Effector CD4-positive, alpha-beta T cell (primary cell): ENCODE results near the gene ALOX15.
"Not testable (repeated sequence)": the region's sequence is repeated elsewhere in the genome, so short reads cannot be mapped to it uniquely, and the experiment has no call there.

Experiments used
- DNase-seq: peaks from one replicate; pipeline ENCODE4 v3.0.0-alpha.2; 2020

ALOX15 gene

DNA sequence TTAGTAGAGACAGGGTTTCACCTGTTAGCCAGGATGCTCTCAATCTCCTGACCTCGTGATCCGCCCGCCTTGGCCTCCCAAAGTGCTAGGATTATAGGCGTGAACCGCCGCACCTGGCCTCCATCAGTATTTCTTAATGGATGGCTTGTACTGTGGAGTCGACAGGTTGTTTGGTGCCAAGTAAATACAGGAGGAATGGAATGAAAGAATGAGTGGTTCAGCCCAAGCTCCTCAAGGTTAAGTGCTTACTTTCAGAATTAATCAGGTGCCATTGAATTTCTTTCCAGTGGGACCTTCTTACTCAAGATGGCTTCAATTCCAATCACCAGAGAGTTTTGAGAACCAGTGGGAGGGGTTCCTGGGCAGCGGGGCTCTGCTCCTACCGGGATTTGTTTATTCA lies 25.0 kb downstream of the ALOX15 start:
- DNase-seq, result no peak

DNA sequence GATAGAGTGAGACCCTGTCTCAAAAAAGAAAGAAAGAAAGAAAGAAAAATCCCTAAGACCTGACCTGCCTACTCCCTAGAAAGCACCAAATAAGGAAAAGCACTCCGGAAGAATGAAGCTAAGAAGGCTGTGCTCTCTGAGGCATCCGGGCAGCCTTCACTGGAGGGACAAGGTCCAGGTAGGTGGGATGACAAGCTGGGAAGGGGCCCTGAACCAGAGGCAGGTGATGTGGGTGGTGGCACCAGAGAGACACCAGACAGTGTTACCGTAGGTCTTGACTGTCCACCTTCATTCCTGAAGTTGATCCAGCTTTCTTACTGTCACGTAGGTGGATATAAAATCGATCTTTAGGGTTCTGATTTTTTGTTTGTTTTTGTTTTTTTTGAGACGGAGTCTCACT lies 30.8 kb downstream of the ALOX15 start:
- no peak for DNase-seq

- DNase-seq, result no peak
Measured at GRCh38 chr17:4610162-4610561, 31.3 kb downstream of the ALOX15 start.

DNA sequence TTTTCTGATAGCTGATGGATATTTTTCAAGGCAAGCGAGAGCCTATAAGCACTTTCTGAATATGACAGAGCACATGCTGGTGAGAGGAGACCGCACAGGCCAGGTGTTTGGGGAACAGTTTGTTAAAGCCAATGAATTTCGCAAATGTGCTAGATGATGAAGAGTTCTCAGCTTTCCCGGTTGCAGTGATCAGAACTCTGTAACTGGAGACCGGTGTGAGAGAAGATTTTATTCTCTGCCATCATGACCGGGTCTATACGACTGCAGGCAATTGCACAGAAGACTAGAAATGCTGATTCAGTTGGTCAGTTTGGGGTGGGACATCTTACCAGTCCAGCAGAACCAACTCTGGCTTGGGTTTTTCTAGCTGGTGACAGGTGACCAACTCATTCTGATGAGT lies 31.7 kb downstream of the ALOX15 start:
- no peak for DNase-seq

DNA sequence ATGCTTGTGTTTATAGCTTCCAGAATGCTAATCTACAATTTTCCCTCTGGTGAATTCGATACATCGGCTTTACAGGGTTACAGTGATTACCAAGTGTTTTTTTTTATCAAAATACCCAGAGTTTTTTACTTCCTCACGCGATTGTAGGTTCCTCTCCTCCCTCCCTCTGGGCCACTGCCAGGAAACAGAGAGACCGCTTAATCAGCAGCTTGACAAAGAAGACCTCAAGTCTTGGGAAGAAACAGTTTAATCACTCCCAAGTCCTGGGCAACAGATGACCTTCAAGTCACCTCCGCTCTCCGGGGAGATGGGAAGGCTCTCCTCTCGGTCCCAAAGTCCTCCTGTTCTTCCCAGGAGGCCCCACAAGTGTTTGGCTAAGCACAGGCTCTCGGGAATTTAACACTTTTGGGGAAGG lies 33.7 kb downstream of the ALOX15 start:
- no peak for DNase-seq

GRCh38 chr17:4607261-4607741 lies 34.2 kb downstream of the ALOX15 start:
- DNase-seq, result no peak

- DNase-seq, result no peak
Measured at GRCh38 chr17:4605826-4606225, 35.7 kb downstream of the ALOX15 start.

GRCh38 chr17:4604736-4605135 lies 36.7 kb downstream of the ALOX15 start:
- not testable (repeated sequence) for DNase-seq

GRCh38 chr17:4604111-4604644 lies 37.3 kb downstream of the ALOX15 start:
- DNase-seq, result no peak

GRCh38 chr17:4602041-4602440 lies 39.4 kb downstream of the ALOX15 start:
- DNase-seq, result no peak

DNA sequence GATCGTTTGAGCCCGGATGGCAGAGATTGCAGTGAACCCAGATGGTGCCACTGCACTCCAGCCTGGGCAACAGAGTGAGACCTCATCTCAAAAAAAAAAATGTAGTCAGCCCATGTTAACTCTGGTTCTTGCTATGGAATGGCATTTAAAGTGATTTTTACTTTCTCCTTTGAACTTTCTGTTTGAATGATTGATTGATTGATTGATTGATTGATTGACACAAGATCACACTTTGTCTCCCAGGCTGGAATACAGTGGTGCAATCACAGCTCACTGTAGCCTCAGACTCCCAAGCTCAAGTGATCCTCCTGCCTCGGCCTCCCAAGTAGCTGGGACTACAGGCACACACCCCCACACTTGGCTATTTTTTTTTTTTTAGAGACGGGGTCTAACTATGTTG lies 40.2 kb downstream of the ALOX15 start:
- no peak for DNase-seq

GRCh38 chr17:4600563-4600962 lies 40.9 kb downstream of the ALOX15 start:
- no peak for DNase-seq

DNA sequence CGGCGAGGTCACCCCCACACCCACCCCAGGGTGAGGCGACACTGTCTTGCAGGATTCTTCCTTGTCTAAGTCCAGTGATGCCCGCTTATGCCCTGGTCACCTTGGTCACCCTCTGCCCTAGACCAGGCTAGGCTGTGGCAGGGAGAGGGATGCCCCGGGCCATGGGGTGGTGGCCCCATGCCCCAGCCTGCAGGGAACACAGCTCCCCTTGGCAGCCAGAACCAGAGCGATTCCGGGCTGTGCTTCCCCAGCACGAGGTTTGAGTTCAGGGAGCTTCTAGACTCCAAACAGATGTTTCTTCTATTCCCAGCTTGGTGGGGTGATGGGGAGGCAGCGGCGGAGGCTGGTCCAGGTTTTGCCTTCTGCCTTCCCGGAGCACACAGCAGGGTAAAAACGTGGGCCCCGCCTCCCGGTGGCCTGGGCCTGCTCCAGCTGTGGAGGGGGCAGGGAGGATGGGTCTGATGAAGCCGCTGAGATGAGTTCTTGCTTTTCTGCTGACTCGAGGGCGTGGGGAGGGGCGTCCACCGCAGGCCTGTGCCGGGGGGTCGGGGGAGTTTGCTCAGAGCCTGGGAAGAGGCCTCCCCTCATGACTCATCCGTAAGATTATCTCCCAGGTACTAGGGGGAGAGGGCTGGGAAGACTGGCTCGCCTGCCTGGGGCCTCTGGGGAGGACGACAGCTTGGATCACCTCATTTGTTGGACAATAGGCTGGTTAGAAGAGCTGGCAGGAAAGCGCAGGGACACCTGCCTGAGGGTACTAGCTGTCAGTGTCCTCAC lies 41.8 kb downstream of the ALOX15 start:
- no peak for DNase-seq

DNA sequence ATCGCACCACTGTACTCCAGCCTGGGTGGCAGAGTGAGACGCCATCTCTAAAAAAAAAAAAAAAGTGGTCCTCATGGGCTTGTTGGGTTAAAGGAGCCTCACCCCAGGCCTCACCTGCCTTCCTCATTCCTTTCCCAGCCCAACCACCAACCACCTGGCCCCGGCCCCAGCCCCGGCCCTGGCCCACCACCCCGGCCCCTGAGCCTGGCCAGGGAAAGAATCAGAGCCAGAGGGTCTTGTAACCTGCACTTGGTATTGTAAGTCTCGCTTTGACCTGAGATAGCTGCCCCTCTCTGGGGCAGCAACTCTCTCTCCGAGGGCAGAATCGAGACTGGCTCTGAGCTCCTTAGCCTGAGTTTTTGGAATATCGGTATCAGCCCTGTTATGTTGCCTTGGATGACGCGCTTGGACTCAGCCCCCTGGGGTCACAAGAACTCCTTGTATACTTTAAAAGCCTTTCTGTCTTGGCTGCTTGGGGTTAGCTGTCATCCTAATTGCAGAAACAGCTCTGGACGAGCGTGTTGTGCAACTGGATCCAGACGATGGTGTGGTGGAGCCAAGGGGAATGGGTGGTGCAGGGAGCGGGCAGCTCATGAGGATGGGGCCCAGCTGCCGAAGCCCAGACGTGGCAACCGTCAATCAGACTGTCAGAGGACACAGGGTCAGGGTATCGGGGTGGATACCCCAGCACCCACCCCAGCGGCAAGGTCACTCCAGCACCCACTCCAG lies 42.5 kb downstream of the ALOX15 start:
- no peak for DNase-seq

- DNase-seq, result no peak
Measured at GRCh38 chr17:4597975-4598374, 43.5 kb downstream of the ALOX15 start.

DNA sequence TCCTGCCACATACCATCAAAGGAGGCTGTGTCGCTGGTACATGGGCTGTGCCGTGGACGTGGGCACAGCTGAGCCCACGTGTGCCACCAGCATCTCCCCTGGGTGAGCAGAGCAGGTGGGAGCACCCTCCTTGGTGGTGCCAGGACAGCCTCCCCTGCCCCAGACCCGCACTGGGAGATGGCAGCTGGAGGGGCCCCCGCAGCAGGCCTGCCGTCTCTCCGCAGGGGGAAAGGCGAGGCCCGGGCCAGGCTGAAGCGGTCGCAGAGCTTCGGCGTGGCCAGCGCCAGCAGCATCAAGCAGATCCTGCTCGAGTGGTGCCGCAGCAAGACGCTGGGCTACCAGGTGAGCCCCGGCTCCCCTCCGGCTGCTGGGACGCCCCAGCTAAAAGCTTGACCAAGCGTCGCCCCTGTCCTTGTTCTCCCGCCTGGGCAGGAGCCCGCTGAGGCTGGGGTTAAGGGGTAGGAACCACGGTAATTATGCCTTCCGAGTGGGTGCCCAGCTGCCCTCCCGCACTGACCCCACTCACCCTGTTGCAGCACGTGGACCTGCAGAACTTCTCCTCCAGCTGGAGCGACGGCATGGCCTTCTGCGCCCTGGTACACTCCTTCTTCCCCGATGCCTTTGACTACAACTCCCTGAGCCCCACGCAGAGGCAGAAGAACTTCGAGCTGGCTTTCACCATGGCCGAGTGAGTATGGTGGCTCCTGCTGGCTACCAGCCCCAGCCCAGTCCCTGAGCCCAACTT lies 44.7 kb downstream of the ALOX15 start:
- DNase-seq, result no peak

- not testable (repeated sequence) for DNase-seq
Measured at GRCh38 chr17:4595685-4596342, 45.7 kb downstream of the ALOX15 start.

- no peak for DNase-seq
Measured at GRCh38 chr17:4594931-4595684, 46.4 kb downstream of the ALOX15 start.

DNA sequence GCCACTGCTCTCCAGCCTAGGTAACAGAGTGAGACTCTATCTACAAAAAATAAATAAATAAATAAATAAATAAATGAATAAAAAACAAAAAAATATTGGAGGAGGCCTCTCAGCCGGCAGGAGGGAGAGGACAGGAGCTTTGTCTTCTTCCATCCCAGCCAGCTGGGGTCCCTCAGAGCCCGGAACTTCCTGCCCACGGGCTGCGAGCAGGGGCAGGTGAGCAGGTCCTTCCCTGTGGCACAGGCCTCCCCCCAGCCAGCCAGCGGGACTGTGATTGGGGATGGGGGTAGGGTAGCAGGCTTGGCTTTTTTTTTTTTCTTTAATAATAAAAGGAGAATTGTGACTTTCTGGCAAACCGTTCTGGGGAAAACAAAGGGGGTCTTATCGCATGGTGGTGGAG lies 47.1 kb downstream of the ALOX15 start:
- no peak for DNase-seq

DNA sequence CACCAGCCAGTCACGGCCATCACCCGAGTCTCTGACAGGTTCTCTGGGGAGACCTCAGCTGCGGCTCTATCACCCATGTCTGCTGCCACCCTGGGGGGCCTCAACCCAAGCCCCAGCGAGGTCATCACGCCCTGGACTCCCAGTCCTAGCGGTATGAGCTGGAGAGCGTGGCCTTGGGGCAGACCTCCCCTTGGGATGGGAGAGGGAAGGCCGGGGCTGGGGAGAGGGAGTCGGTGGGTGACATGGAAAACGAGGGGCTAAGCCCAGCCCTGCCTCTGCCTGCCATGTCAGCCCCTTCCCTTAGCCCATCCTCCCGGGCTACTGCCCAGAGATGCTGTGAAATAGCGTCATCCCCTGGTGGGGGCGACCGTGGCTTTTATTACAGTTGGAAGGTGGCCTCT lies 48.5 kb downstream of the ALOX15 start:
- DNase-seq, result no peak

DNA sequence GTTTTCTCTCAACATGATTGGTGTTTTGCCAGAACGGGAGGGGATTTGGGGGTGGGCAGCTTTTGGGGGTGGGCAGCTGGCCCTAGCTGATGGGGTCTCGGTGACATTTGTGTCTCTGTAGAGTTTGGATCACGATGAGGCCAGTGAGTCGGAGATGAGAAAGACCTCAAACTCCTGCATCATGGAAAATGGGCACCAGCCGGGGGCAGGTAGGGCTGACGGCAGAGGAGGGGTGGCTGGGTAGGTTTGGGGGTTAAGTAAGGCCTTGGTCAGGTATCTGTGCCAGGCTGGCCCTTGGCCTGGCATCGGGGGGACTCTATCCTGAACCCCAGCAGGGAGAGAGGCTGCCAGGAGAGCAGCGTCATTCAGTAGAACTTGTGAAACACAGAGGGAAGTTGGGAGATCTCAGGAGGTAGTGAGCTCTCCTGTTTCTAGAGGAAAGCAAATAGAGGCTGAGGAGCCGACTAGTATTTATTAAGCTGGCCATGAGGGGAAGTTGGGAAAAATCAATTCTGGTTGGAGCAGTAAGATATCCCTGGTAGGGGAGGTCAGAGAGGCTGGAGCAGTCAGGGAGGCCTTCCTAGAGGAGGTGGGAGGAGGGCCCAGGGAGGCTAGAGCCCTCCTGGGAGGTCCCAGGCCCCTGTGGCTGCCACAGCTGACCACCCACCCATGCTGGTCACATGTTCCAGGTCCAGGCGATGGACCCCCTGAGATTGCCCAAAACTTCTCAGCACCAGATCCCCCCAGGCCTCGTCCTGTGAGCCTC lies 49.1 kb downstream of the ALOX15 start:
- DNase-seq, result no peak
